Measurements from ENCODE around the gene FAM184A.

Gene FAM184A

GRCh38 chr6:118952683-118953082 is 125.8 kb downstream of the FAM184A start:
- DNase-seq = no peak

- no peak for DNase-seq
Measured at GRCh38 chr6:118945217-118945616, 133.2 kb downstream of the FAM184A start.

- no peak for DNase-seq
Measured at GRCh38 chr6:118940770-118941169, 137.7 kb downstream of the FAM184A start.

- no peak for DNase-seq
Measured at GRCh38 chr6:118939683-118940082, 138.8 kb downstream of the FAM184A start.

GRCh38 chr6:118935978-118936703 is 142.3 kb downstream of the FAM184A start:
- no peak for DNase-seq

GRCh38 chr6:118935331-118935668 is 143.2 kb downstream of the FAM184A start:
- no peak for DNase-seq

- peak; percentile 92 for DNase-seq
Measured at GRCh38 chr6:118934461-118935330, 143.8 kb downstream of the FAM184A start, which contains the start of gene MCM9. TSS of gene MCM9 (minus strand) at chr6:118935159. CDS start at chr6:118931723, 3,436 bp downstream.

GRCh38 chr6:118933855-118934460 is 144.5 kb downstream of the FAM184A start:
- DNase-seq = no peak

GRCh38 chr6:118932421-118932820 is 146.0 kb downstream of the FAM184A start:
- no peak for DNase-seq

GRCh38 chr6:118931436-118931835 is 147.0 kb downstream of the FAM184A start:
- DNase-seq = no peak

- DNase-seq = no peak
Measured at GRCh38 chr6:118930680-118931079, 147.8 kb downstream of the FAM184A start.

GRCh38 chr6:118923035-118923434 is 155.4 kb downstream of the FAM184A start:
- DNase-seq = no peak

- DNase-seq = no peak
Measured at GRCh38 chr6:118921084-118921483, 157.4 kb downstream of the FAM184A start.

GRCh38 chr6:118918329-118918725 is 160.1 kb downstream of the FAM184A start:
- DNase-seq = no peak

- DNase-seq = no peak
Measured at GRCh38 chr6:118917546-118918328, 160.7 kb downstream of the FAM184A start.

GRCh38 chr6:118914598-118914997 is 163.9 kb downstream of the FAM184A start:
- no peak for DNase-seq

GRCh38 chr6:118913161-118913560 is 165.3 kb downstream of the FAM184A start:
- DNase-seq = no peak

GRCh38 chr6:118912646-118913045 is 165.8 kb downstream of the FAM184A start:
- DNase-seq = no peak
